ENCODE measurements around the gene SNCA.

- TF ChIP-seq CTCF (IDR thresholded peaks at IDR 0.05) (no peak), POLR2A (IDR thresholded peaks at IDR 0.05) (no peak)
Observed at GRCh38 chr4:89715631-89716030, 121.3 kb downstream of the SNCA start.
